Neural progenitor cell (in vitro differentiated cells): ENCODE measurements around the gene NDUFA1. TPM values are rescaled to one million over a fixed set of nuclear protein-coding genes. Genes with fewer than 3 reads are reported as not detected.
"Not testable (repeated sequence)": the region's sequence is repeated elsewhere in the genome, so short reads cannot be mapped to it uniquely, and the experiment has no call there.

Source experiments
- DNase-seq: peaks from one replicate; pipeline ENCODE4 v3.0.0-alpha.2; 2016; ENCODE audit warnings: low spot score
- H2AFZ ChIP-seq: fragments of 200-600 bp; sonication (generic); replicated peaks from 2 replicates; pipeline ENCODE4 v1.6.1; 2016; ENCODE audit warnings: antibody characterized with exemption
- H3F3A ChIP-seq: fragments of 200-600 bp; sonication (generic); 2 replicates; pipeline ENCODE4 v1.6.1; 2016; ENCODE audit warnings: antibody characterized with exemption, low read depth
- H3K27ac ChIP-seq: fragments of 200-600 bp; sonication (generic); 2 replicates; pipeline ENCODE4 v1.5.1; 2016; ENCODE audit warnings: mild to moderate bottlenecking
- H3K27me3 ChIP-seq: fragments of 200-600 bp; sonication (generic); 2 replicates; pipeline ENCODE4 v1.6.1; 2016; ENCODE audit warnings: mild to moderate bottlenecking, moderate library complexity
- H3K36me3 ChIP-seq: fragments of 200-600 bp; sonication (generic); 2 replicates; pipeline ENCODE4 v1.5.1; 2016
- H3K4me1 ChIP-seq: fragments of 200-600 bp; sonication (generic); 2 replicates; pipeline ENCODE4 v1.6.1; 2016; ENCODE audit warnings: mixed run types
- H3K4me2 ChIP-seq: fragments of 200-600 bp; sonication (generic); 2 replicates; pipeline ENCODE4 v1.6.1; 2016
- H3K4me3 ChIP-seq: fragments of 200-600 bp; sonication (generic); 2 replicates; pipeline ENCODE4 v1.5.1; 2016
- H3K79me2 ChIP-seq: fragments of 200-600 bp; sonication (generic); 2 replicates; pipeline ENCODE4 v1.6.1; 2016; ENCODE audit warnings: low read depth
- H3K9ac ChIP-seq: fragments of 200-600 bp; sonication (generic); 2 replicates; pipeline ENCODE4 v1.6.1; 2016
- H3K9me3 ChIP-seq: fragments of 200-600 bp; sonication (generic); 2 replicates; pipeline ENCODE4 v1.5.1; 2016; ENCODE audit warnings: low read depth
- H4K20me1 ChIP-seq: fragments of 200-600 bp; sonication (generic); 2 replicates; pipeline ENCODE4 v1.6.1; 2016; ENCODE audit warnings: low read depth
- H3K27ac Mint-ChIP-seq: 3 replicates; pipeline ENCODE4 v1.8.0; 2021; ENCODE audit warnings: mixed read lengths
- H3K27me3 Mint-ChIP-seq: 2 replicates; pipeline ENCODE4 v1.8.0; 2022; ENCODE audit warnings: low read depth, mild to moderate bottlenecking, inconsistent platforms, moderate library complexity, mixed read lengths; ENCODE audit not compliant: insufficient read depth
- H3K36me3 Mint-ChIP-seq: 3 replicates; pipeline ENCODE4 v1.8.0; 2021; ENCODE audit warnings: mixed read lengths
- H3K4me1 Mint-ChIP-seq: 3 replicates; pipeline ENCODE4 v1.8.0; 2021; ENCODE audit warnings: mixed read lengths
- H3K4me3 Mint-ChIP-seq: 3 replicates; pipeline ENCODE4 v1.8.0; 2021; ENCODE audit warnings: mild to moderate bottlenecking, moderate library complexity, mixed read lengths
- H3K9me3 Mint-ChIP-seq: 3 replicates; pipeline ENCODE4 v1.8.0; 2020; ENCODE audit warnings: mixed read lengths
- EZH2 ChIP-seq: fragments of 200-600 bp; sonication (generic); IDR thresholded peaks from 2 replicates; pipeline ENCODE4 v1.6.1; 2017; ENCODE audit warnings: antibody characterized with exemption, mild to moderate bottlenecking, moderate library complexity
- EZH2phosphoT487 ChIP-seq: fragments of 200-600 bp; sonication (generic); IDR thresholded peaks from 2 replicates; pipeline ENCODE4 v1.6.1; 2017; ENCODE audit warnings: antibody characterized with exemption
- total RNA-seq: library from RNA; depleted of rRNA; stranded (reverse); fragments of >200 nt; gene quantifications from 2 replicates; pipeline ENCODE4 v1.2.3, GENCODE V29; 2015; ENCODE audit warnings: low replicate concordance
- TF ChIP-seq, protein P1 (sequence below): fragments of 200-600 bp; sonication (generic); IDR thresholded peaks from 2 replicates; pipeline ENCODE4 v1.5.1; 2017; ENCODE audit warnings: antibody characterized with exemption, mild to moderate bottlenecking

The NDUFA1 gene
- 44.1 and 57.9 TPM in 2 replicates for total RNA-seq

DNA sequence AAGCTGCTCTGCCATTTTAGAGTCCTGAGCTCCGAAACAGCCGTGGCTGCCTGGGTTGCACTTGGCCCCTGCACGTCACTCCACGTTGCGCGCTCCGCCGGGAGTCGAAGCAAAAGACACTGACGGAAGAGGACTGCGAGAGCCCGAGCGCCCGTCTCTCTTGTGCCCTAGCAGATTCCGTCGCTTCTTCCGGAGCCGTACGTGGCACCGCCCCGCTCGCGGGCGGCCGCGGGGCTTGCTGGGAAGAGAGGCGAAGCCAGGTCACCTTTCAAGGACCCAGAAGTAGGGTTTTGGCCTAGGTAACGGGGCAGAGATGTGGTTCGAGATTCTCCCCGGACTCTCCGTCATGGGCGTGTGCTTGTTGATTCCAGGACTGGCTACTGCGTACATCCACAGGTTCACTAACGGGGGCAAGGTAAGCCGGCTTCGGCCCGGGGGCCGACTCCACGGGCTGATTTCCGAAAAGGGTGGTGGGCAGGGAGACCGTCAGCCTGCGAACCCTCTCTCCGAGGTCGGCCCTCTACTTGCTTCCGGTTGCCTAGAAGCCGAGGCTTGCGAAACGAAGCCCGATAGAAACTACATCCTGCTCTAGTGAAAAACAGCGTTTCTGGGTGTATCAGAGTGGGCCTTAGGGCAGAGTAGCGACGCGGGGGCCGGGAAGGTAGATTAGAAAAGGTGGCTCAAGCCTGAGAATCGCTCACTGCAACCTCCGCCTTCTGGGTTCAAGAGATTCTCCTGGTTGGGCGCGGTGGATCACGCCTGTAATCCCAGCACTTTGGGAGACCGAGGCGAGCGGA is at the start of gene NDUFA1, which contains the start of gene RNF113A:
NDUFA1 (plus strand) TSS at position 234 of the 797 bp plus-strand sequence; CDS start at position 314, 80 bp downstream.
RNF113A (minus strand) TSS at position 135 of the 797 bp plus-strand sequence; CDS start at position 15, 120 bp downstream.
- Mint-ChIP-seq H3K36me3 (peaks cover 2% of the 10 kb centered on the region), H3K4me1 (peaks cover 10% of the 10 kb centered on the region), H3K27ac (peak within 1 kb of the TSS; percentile 76), H3K4me3 (peak within 1 kb of the TSS; percentile 96), H3K9me3 (peaks cover 10% of the 10 kb centered on the region), H3K27me3 (no peaks in the 10 kb centered on the region)
- no peaks in the 10 kb centered on the region for H3K9me3 ChIP-seq
- H2AFZ ChIP-seq, result peak within 1 kb of the TSS; percentile 59
- peak within 1 kb of the TSS; percentile 50 for H3K9ac ChIP-seq
- peaks cover 24% of the 10 kb centered on the region for H3K79me2 ChIP-seq
- peak within 1 kb of the TSS; percentile 76 for H3K4me3 ChIP-seq
- H3F3A ChIP-seq, result peaks cover 17% of the 10 kb centered on the region
- DNase-seq, result peak; percentile 84
- H3K4me1 ChIP-seq, result no peaks in the 10 kb centered on the region
- peak within 1 kb of the TSS; percentile 77 for H3K4me2 ChIP-seq
- H3K27ac ChIP-seq, result peak within 1 kb of the TSS; percentile 62
- TF ChIP-seq, protein P1, sequence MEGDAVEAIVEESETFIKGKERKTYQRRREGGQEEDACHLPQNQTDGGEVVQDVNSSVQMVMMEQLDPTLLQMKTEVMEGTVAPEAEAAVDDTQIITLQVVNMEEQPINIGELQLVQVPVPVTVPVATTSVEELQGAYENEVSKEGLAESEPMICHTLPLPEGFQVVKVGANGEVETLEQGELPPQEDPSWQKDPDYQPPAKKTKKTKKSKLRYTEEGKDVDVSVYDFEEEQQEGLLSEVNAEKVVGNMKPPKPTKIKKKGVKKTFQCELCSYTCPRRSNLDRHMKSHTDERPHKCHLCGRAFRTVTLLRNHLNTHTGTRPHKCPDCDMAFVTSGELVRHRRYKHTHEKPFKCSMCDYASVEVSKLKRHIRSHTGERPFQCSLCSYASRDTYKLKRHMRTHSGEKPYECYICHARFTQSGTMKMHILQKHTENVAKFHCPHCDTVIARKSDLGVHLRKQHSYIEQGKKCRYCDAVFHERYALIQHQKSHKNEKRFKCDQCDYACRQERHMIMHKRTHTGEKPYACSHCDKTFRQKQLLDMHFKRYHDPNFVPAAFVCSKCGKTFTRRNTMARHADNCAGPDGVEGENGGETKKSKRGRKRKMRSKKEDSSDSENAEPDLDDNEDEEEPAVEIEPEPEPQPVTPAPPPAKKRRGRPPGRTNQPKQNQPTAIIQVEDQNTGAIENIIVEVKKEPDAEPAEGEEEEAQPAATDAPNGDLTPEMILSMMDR, result no peak
- TF ChIP-seq EZH2 (no peak), EZH2phosphoT487 (no peak)
- H4K20me1 ChIP-seq, result no peaks in the 10 kb centered on the region
- H3K36me3 ChIP-seq, result no peaks in the 10 kb centered on the region
- H3K27me3 ChIP-seq, result no peaks in the 10 kb centered on the region

DNA sequence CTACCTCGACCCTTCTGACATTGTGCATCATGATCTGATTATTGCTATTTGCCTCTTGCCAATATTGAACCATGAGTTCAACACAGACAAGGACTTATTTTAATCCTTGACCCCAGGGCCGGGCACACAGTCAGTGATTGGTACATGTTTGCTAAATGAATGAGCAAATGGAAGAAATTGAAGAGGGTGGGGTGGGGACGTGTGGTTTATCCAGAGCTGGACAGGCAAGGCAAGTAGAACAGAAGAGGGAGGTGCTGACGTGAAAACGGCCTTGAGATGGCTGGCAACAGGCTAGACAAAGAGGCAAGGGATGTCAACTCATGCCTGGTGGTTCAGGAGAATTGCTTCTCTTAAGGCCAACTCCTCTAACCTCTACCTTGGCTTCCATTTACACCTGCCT is 47.4 kb upstream of the NDUFA1 start:
- not testable (repeated sequence) for H3K4me1 Mint-ChIP-seq, H3K4me3 Mint-ChIP-seq, H3K4me1 ChIP-seq, DNase-seq, H3K36me3 Mint-ChIP-seq, H3K79me2 ChIP-seq, H3K9me3 Mint-ChIP-seq, H3K9me3 ChIP-seq, H3K27ac Mint-ChIP-seq, H3K27me3 Mint-ChIP-seq, H3K36me3 ChIP-seq, H4K20me1 ChIP-seq, H3K9ac ChIP-seq, H3K27me3 ChIP-seq, H2AFZ ChIP-seq, H3K4me3 ChIP-seq, H3F3A ChIP-seq, H3K27ac ChIP-seq, H3K4me2 ChIP-seq

DNA sequence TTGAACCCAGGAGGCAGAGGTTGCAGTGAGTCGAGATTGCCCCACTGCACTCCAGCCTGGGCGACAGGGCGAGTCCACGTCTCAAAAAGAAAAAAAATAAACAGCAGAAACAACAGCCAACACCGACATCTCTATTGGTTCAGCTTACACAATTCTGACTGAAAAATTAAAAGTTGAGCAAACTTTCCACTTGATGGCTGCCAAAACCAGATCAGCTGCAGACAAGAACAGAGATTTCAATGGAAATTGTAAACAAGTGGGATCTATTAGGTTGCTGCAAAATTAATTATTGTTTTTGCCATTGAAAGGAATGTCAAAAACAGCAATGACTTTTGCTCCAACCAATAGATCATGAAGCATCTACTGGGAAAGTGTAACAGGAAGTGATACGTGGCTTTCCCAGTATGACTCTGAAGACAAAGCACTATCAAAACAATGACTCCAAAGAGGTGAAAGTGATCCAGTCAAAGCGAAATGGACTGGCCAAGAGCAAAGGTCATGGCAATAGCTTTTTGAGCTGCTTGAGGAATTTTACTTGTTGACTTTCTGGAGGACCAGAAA is 45.2 kb upstream of the NDUFA1 start:
- Histone ChIP-seq H3K36me3 (no peaks in the 10 kb centered on the region), H2AFZ (no peak overlapping the region), H3K4me1 (no peaks in the 10 kb centered on the region), H3K27me3 (no peaks in the 10 kb centered on the region), H3K9me3 (no peaks in the 10 kb centered on the region), H3K79me2 (no peaks in the 10 kb centered on the region), H3K4me3 (no peak overlapping the region), H3K4me2 (no peak overlapping the region), H3F3A (no peaks in the 10 kb centered on the region), H3K9ac (no peak overlapping the region), H3K27ac (no peak overlapping the region), H4K20me1 (no peaks in the 10 kb centered on the region)
- Mint-ChIP-seq H3K4me3 (no peak overlapping the region), H3K4me1 (peaks cover 3% of the 10 kb centered on the region), H3K27ac (no peak overlapping the region), H3K27me3 (no peaks in the 10 kb centered on the region), H3K9me3 (no peaks in the 10 kb centered on the region), H3K36me3 (peaks cover 12% of the 10 kb centered on the region)
- no peak for DNase-seq
- no peak for TF ChIP-seq EZH2
- TF ChIP-seq, protein P1, result no peak
- TF ChIP-seq EZH2phosphoT487, result no peak

DNA sequence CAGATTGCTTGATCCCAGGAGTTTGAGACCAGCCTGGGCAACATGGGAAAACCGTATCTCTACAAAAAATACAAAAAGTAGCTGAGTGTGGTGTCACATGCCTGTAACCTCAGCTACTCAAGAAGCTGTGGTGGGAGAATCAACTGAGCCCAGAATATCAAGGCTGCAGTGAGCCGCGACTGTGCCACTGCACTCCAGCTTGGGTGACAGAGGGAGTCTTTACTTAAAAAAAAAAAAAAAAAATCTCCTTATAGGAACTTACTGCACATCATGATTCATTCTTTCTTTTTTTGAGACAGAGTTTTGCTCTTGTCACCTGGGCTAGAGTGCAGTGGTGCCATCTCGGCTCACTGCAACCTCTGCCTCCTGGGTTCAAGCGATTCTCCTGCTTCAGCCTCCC is 43.2 kb upstream of the NDUFA1 start:
- Histone ChIP-seq H2AFZ (no peak overlapping the region), H3K4me3 (no peak overlapping the region), H3K9ac (no peak overlapping the region), H3K27ac (no peak overlapping the region), H3K4me2 (no peak overlapping the region), H3K9me3 (no peaks in the 10 kb centered on the region), H3K79me2 (no peaks in the 10 kb centered on the region), H4K20me1 (no peaks in the 10 kb centered on the region), H3F3A (no peaks in the 10 kb centered on the region), H3K27me3 (no peaks in the 10 kb centered on the region), H3K4me1 (no peaks in the 10 kb centered on the region), H3K36me3 (no peaks in the 10 kb centered on the region)
- Mint-ChIP-seq H3K9me3 (peaks cover 2% of the 10 kb centered on the region), H3K4me3 (no peak overlapping the region), H3K27me3 (no peaks in the 10 kb centered on the region), H3K27ac (no peak overlapping the region), H3K4me1 (peaks cover 3% of the 10 kb centered on the region), H3K36me3 (peaks cover 15% of the 10 kb centered on the region)
- TF ChIP-seq EZH2phosphoT487 (no peak), EZH2 (no peak)
- TF ChIP-seq, protein P1, result no peak
- DNase-seq, result no peak
